Fibroblast of skin of left biceps (primary cell): Measurements from ENCODE around the gene NR3C2.

ENCODE experiments used
- DNase-seq, 2 experiments: peaks; one replicate each; pipeline ENCODE4 v3.0.0-alpha.2; 2013; ENCODE audit warnings: low read depth in 2 of 2

The NR3C2 gene

DNA sequence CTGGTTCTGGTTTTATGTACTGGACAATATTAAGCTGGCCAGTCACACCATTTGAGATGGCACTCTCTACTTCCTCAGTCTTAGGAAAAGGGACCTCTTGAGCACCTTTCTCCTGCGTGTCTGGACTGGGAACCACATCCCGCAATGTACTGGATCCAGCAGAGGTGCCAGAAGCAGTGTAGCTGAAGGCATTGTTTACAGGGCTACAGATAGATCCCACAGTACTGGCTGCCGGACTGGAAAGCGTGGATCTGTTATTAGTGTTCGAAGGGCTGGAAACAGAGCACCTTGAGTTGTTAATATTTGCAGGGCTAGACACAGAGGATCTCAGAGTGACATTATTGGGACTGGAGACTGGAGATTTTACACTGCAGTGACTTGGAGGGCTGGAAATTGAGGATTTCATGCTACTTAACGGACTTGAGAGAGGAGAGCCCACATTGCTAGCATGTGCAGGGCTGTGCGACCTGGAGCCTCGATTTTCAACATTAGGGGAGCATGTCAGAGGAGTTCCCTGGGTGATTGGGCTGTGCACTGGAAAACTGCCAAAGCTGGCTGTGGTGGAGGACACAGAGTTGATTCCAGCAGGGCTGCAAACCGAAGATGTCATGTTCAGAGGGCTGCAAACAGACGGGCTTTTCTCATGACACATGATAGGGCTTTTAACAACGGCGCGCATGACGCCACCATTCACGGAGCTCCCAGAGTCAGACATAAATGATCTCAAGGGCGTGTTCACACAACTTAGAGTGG is 6.4 kb downstream of the NR3C2 start:
- no peak for DNase-seq

- DNase-seq: no peak
Observed at GRCh38 chr4:148434075-148434773, 8.0 kb downstream of the NR3C2 start.

GRCh38 chr4:148431401-148431800 is 10.8 kb downstream of the NR3C2 start:
- DNase-seq: no peak

DNA sequence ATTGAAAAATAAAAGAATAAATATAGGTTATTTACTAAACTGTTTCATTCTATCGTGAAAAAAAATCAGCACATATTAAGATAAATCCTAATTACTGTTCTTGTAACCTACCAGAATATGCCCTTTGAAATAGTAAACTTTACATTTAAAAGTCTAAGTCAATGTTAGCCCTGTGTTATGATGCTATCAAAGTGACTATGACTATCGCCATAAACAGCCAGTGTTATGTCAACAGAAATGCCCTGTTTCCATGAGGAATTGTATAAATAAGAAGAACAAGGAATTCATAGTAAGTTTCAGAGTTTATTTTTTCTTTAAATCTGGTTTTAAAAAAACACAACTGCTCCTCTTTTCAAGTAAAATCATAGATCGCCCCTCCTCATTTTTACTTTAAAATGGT is 11.4 kb downstream of the NR3C2 start:
- no peak for DNase-seq

- DNase-seq: no peak
Observed at GRCh38 chr4:148429206-148429605, 13.0 kb downstream of the NR3C2 start.

- no peak for DNase-seq
Observed at GRCh38 chr4:148426643-148427042, 15.6 kb downstream of the NR3C2 start.

DNA sequence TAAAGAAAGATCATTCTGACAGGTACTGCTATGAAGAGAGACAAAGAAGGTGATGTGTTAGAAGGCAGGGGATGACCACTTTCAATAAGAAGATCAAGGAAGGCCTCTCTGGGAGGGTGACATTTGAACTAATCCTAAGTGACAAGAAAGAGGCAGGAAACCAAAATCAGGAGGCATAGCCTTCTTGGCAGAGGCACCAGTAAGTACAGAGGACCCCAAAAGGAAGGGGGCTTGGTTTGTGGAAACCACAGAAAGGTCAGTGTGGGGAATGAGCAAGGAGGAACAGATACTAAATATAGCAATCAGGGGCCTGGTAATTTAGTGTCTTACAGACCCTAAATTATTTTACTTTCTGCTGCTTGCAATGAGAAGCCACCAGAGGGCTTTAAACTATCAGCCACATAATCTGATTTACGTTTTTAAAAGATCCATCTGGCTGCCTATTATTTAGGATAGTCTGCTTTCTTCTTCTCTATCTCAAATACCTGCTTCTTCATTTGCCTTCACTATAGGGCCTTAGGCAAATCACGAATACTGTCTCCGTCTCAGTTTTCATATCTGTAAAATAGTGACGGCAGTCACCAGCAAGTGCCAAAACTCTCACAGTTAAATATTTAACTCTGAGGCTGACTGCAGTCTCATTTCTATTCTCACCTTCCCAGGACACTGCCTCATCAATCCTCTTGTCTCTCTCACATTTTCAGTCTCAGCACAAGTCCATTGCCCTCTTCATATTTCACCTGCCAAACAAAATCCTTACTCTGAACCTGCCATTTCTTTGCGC is 16.7 kb downstream of the NR3C2 start:
- DNase-seq: no peak

DNA sequence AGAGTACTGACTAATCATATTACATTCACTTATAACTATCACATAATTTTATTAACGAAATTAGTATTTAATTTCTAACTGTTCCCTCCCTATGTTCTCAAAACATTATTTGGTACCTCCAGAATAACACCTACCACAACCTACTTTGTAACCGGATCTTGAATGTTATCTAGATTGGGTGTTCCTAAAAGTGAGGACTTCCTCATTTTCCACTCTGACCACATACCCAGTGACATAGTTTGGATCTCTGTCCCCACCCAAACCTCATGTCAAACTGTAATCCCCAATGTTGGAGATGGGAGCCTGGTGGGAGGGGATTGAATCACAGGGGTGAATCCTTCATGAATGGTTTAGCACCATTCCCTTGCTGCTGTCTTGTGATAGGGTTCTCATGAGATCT is 21.8 kb downstream of the NR3C2 start:
- no peak for DNase-seq

- DNase-seq: no peak
Observed at GRCh38 chr4:148415500-148415899, 26.7 kb downstream of the NR3C2 start.

- DNase-seq: no peak
Observed at GRCh38 chr4:148412460-148412994, 29.7 kb downstream of the NR3C2 start.

GRCh38 chr4:148405161-148405893 is 36.9 kb downstream of the NR3C2 start:
- DNase-seq: no peak

GRCh38 chr4:148398988-148399387 is 43.2 kb downstream of the NR3C2 start:
- DNase-seq: no peak

GRCh38 chr4:148397771-148398170 is 44.4 kb downstream of the NR3C2 start:
- no peak for DNase-seq

GRCh38 chr4:148396986-148397673 is 45.1 kb downstream of the NR3C2 start:
- no peak for DNase-seq

GRCh38 chr4:148395771-148396170 is 46.4 kb downstream of the NR3C2 start:
- DNase-seq: no peak

- no peak for DNase-seq
Observed at GRCh38 chr4:148391056-148391455, 51.2 kb downstream of the NR3C2 start.

DNA sequence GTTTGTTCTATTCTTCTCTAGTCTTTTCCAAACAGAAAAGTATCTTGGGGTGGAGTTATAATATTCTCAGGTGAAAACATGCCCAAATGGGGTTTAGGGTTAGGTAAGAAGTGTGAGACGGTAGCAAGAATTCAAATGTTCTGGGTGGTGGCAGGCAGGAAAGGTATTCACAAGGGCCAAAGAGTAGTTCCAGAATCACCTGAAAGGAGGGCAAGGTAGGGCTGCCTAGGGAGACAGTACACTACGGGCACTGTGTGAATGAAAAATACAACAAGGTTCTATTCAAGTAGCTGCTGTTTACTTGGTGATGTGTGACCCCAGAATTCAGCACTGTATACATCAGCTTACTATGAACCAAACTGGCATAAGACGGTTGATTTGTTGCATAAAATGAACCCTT is 51.9 kb downstream of the NR3C2 start:
- no peak for DNase-seq

GRCh38 chr4:148380291-148380690 is 61.9 kb downstream of the NR3C2 start:
- no peak for DNase-seq

DNA sequence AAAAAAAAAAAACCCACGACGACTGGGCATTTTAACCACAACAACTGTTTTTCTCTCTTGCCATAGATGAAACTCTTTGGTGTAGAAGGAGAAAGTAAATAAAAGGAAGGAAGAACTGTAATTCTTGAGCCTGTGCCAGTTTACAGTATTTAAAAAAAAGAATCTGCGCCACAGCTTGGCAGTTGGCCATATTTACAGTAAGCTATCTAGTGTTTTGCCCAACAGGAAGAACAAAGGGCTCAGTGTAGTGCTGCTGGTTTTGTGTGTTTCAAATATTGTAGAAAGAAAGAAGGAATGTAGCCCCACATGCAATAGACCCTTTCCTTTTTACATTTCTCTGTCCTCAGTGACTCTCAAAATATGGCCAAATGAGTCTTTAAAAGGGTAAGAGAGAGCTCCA is 66.1 kb downstream of the NR3C2 start:
- DNase-seq: no peak

DNA sequence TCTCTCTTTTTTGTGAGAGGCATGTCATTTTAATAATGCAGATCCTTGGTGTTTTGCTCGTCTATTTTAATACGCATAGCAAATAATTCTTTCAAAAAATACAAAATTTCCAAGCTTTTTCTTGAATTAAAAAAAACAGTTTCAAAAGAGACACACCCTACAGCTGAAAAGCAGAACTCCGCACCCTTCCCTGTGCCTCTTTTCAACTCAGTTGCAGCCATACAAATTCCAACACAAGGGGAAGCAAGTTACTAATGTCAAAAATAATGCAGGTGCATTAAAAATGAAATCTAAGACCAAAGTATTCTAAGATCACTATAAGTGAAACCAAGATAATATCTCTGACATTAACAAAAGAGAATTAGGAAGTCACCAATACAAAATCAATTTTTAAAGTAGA is 66.6 kb downstream of the NR3C2 start:
- DNase-seq: no peak

GRCh38 chr4:148373093-148373492 is 69.1 kb downstream of the NR3C2 start:
- DNase-seq: no peak
